Esophagus mucosa (tissue), 1 donor: ENCODE measurements around the gene NCAPH2. TPM values are rescaled to one million over a fixed set of nuclear protein-coding genes. Genes with fewer than 3 reads are reported as not detected.
A peak's percentile ranks its signal among the peaks of the same experiment; 100 is the strongest.

Experiments
- ATAC-seq: fragments of 200-7000 bp; cut with Tn5 transposase; one replicate; pipeline ENCODE4 v1.9.1; 2020
- total RNA-seq: library from RNA; stranded (reverse); gene quantifications from one replicate; pipeline ENCODE4 v1.2.4, GENCODE V29; 2023
- donor health status: DM: yes; HTN: yes; CAD: no.

Gene NCAPH2
- total RNA-seq, 1 donor from 2014 or later, result 37.1 TPM

GRCh38 chr22:50490531-50491308, 17.3 kb upstream of the NCAPH2 start:
- ATAC-seq, result peak; percentile 5

GRCh38 chr22:50497093-50497492, 10.9 kb upstream of the NCAPH2 start:
- ATAC-seq, result no peak

- peak; percentile 73 for ATAC-seq
Observed at GRCh38 chr22:50498322-50498890, 9.6 kb upstream of the NCAPH2 start.

GRCh38 chr22:50500452-50500851, 7.6 kb upstream of the NCAPH2 start:
- ATAC-seq, result no peak

GRCh38 chr22:50502096-50502495, 5.9 kb upstream of the NCAPH2 start:
- ATAC-seq, result no peak

- no peak for ATAC-seq
Observed at GRCh38 chr22:50502628-50503474, 5.2 kb upstream of the NCAPH2 start.

GRCh38 chr22:50503475-50504145, 4.4 kb upstream of the NCAPH2 start:
- no peak for ATAC-seq

GRCh38 chr22:50504369-50505211, 3.4 kb upstream of the NCAPH2 start:
- ATAC-seq, result peak; percentile 24

GRCh38 chr22:50505276-50505775, 2.7 kb upstream of the NCAPH2 start:
- no peak for ATAC-seq

- no peak for ATAC-seq
Observed at GRCh38 chr22:50505776-50506610, 2.0 kb upstream of the NCAPH2 start.

- ATAC-seq, result peak; percentile 15
Observed at GRCh38 chr22:50506611-50507420, 1.2 kb upstream of the NCAPH2 start.

- peak; percentile 78 for ATAC-seq
Observed at GRCh38 chr22:50507421-50507990, 518 bp upstream of the NCAPH2 start, which contains the start of gene LMF2. LMF2 (minus strand) TSS chr22:50507702; CDS start chr22:50507675, 27 bp downstream.

- no peak for ATAC-seq
Observed at GRCh38 chr22:50508897-50509296, 873 bp downstream of the NCAPH2 start.

- no peak for ATAC-seq
Observed at GRCh38 chr22:50513175-50513574, 5.2 kb downstream of the NCAPH2 start.

GRCh38 chr22:50516068-50516467, 8.0 kb downstream of the NCAPH2 start:
- peak; percentile 10 for ATAC-seq

GRCh38 chr22:50516891-50517290, 8.9 kb downstream of the NCAPH2 start:
- ATAC-seq, result no peak

GRCh38 chr22:50517495-50518260, 9.7 kb downstream of the NCAPH2 start:
- no peak for ATAC-seq

GRCh38 chr22:50518606-50519005, 10.6 kb downstream of the NCAPH2 start:
- no peak for ATAC-seq
